Panc1 (cell line): ENCODE data around the gene FGD5. TPM values are rescaled to one million over a fixed set of nuclear protein-coding genes. Genes with fewer than 3 reads are reported as not detected.

ENCODE experiments used
- ATAC-seq: fragments of 200-7000 bp; cut with Tn5 transposase; 2 replicates; pipeline ENCODE4 v1.9.1; 2020; ENCODE audit warnings: mild to moderate bottlenecking, moderate library complexity
- BruUV-seq: library from RNA; stranded (reverse); fragments of 400-500 nt; replicated peaks from 2 replicates; lab custom pipeline; 2021; lab: Mats Ljungman, UMichigan
- CTCF ChIA-PET: fragments of 300-600 bp; sonication (Branson Sonifier 250); formaldehyde crosslinking; loops from one replicate; lab custom pipeline; 2022; ENCODE audit warnings: antibody characterized with exemption; lab: Charles Lee
- POLR2A ChIA-PET: fragments of 300-600 bp; sonication (Branson Sonifier 250); formaldehyde crosslinking; loops from one replicate; lab custom pipeline; 2022; ENCODE audit warnings: antibody characterized with exemption; lab: Charles Lee
- DNase-seq: peaks from one replicate; pipeline ENCODE4 v3.0.0-alpha.2; 2010; ENCODE audit warnings: low read depth, low spot score
- H3K27ac ChIP-seq: 2 replicates; pipeline ENCODE4 v1.5.1; 2011; ENCODE audit warnings: mild to moderate bottlenecking, low read length, inconsistent platforms
- H3K27me3 ChIP-seq: fragments of 200-500 bp; sonication (Bioruptor generic); 2 replicates; pipeline ENCODE4 v1.6.0; 2014; ENCODE audit warnings: low read length, inconsistent platforms; ENCODE audit not compliant: control insufficient read depth, insufficient read depth
- H3K36me3 ChIP-seq: fragments of 200-500 bp; sonication (Bioruptor generic); 2 replicates; pipeline ENCODE4 v1.5.1; 2014; ENCODE audit warnings: inconsistent platforms, mild to moderate bottlenecking, low read length, moderate library complexity; ENCODE audit not compliant: control insufficient read depth, insufficient read depth
- H3K4me1 ChIP-seq: 2 replicates; pipeline ENCODE4 v1.5.1; 2011; ENCODE audit warnings: inconsistent platforms, mild to moderate bottlenecking, low read length, moderate library complexity; ENCODE audit not compliant: control insufficient read depth, insufficient read depth
- H3K4me3 ChIP-seq, 2 experiments: 2 replicates each; pipeline ENCODE4 v1.5.1; 2011 to 2012; ENCODE audit warnings: low read depth in 2 of 2, low read length in 2 of 2, mild to moderate bottlenecking in 2 of 2, inconsistent platforms in 1 of 2, moderate library complexity in 1 of 2
- H3K9me3 ChIP-seq: fragments of 200-500 bp; sonication (Bioruptor generic); 2 replicates; pipeline ENCODE4 v1.5.1; 2014; ENCODE audit warnings: low read depth, mild to moderate bottlenecking, inconsistent platforms, low read length, moderate library complexity; ENCODE audit not compliant: control insufficient read depth, insufficient read depth
- CTCF ChIP-seq: fragments of 450-650 bp; IDR thresholded peaks from 2 replicates; pipeline ENCODE4 v1.5.1; 2017; ENCODE audit warnings: mild to moderate bottlenecking
- POLR2AphosphoS5 ChIP-seq: IDR thresholded peaks from 2 replicates; pipeline ENCODE4 v1.6.1; 2012; ENCODE audit warnings: mild to moderate bottlenecking, low read depth, low read length, moderate library complexity
- REST ChIP-seq, 2 experiments: IDR thresholded peaks; 2 replicates each; pipeline ENCODE4 v1.6.1; 2011 to 2012; ENCODE audit warnings: low read depth in 2 of 2, control low read depth in 1 of 2, low read length in 1 of 2, mild to moderate bottlenecking in 1 of 2, moderate library complexity in 1 of 2; ENCODE audit not compliant: insufficient read depth in 1 of 2
- SIN3A ChIP-seq: IDR thresholded peaks from 2 replicates; pipeline ENCODE4 v1.6.1; 2012; ENCODE audit warnings: low read depth, mild to moderate bottlenecking, low read length, moderate library complexity, borderline replicate concordance; ENCODE audit not compliant: insufficient read depth
- TCF7L2 ChIP-seq: IDR thresholded peaks from 2 replicates; pipeline ENCODE4 v1.6.1; 2011; ENCODE audit warnings: mild to moderate bottlenecking, low read depth, low read length, inconsistent platforms
- in situ Hi-C: cut with HindIII; loops from 2 replicates; pipeline ENCODE4 v1.10.0; 2016; ENCODE audit warnings: low sequenced_read_pairs, low pct_unique_long_range_greater_than_20kb
- intact Hi-C: fragments of 100-400 bp; cut with micrococcal nuclease; formaldehyde crosslinking; loops from one replicate; pipeline ENCODE4 v1.10.0; 2022; ENCODE audit not compliant: unreplicated experiment
- total RNA-seq: library from RNA; stranded (reverse); gene quantifications from one replicate; pipeline ENCODE4 v1.2.1, GENCODE V29; 2021; ENCODE audit not compliant: unreplicated experiment

Gene FGD5
- total RNA-seq, 1 experiment from 2014 or later: 0.77 TPM

- no peaks in the 10 kb centered on the region for H3K9me3 ChIP-seq
- DNase-seq (no peak), ATAC-seq (no peak)
- no TSS peak for BruUV-seq
- in situ Hi-C loops (no loop called here), intact Hi-C loops (loop anchor here (2.0 to 10.0 kb wide), 3 partner anchors 111 to 416 kb away; no protein-coding TSS in a partner anchor)
- no peak overlapping the region for H3K4me3 ChIP-seq
- H3K4me1 ChIP-seq: no peaks in the 10 kb centered on the region
- ChIA-PET POLR2A (no interaction called here), CTCF (no interaction called here)
- no peak overlapping the region for H3K27ac ChIP-seq
- no peaks in the 10 kb centered on the region for H3K27me3 ChIP-seq
- no peak for TF ChIP-seq SIN3A
- no peak for TF ChIP-seq POLR2AphosphoS5
- TF ChIP-seq REST (IDR thresholded peaks at IDR 0.05; ENCODE audit: insufficient read depth in 1 of 2, low read depth in 2 of 2, low read length in 1 of 2): no peak
- TF ChIP-seq CTCF: no peak
- no peak for TF ChIP-seq TCF7L2
- H3K36me3 ChIP-seq: no peaks in the 10 kb centered on the region
Observed at GRCh38 chr3:14923476-14923875, 104.7 kb downstream of the FGD5 start.

GRCh38 chr3:14925729-14926591 lies 107.2 kb downstream of the FGD5 start:
- Histone ChIP-seq H3K27ac (no peak overlapping the region), H3K9me3 (no peaks in the 10 kb centered on the region), H3K4me1 (no peaks in the 10 kb centered on the region), H3K4me3 (no peak overlapping the region), H3K27me3 (no peaks in the 10 kb centered on the region), H3K36me3 (no peaks in the 10 kb centered on the region)
- peak; percentile 76 for ATAC-seq
- DNase-seq: peak; percentile 47
- ChIA-PET POLR2A (no interaction called here), CTCF (interaction anchor here (0.6 to 0.7 kb wide), 2 partner anchors 68 to 164 kb away, joined by 3 to 6 read pairs; no protein-coding TSS in a partner anchor)
- in situ Hi-C loops: no loop called here
- TF ChIP-seq CTCF (peak; percentile 77), TCF7L2 (no peak)
- no TSS peak for BruUV-seq
- intact Hi-C loops: loop anchor here (10.0 kb wide), 1 partner anchor 109 kb away; no protein-coding TSS in a partner anchor
